OCI-LY7 (cell line): Measurements from ENCODE around the gene MYO1C. TPM values are rescaled to one million over a fixed set of nuclear protein-coding genes. Genes with fewer than 3 reads are reported as not detected.

Source experiments
- BruUV-seq: library from RNA; stranded (reverse); fragments of 400-500 nt; replicated peaks from 2 replicates; lab custom pipeline; 2021; lab: Mats Ljungman, UMichigan
- CTCF ChIA-PET: fragments of 300-600 bp; sonication (Branson Sonifier 250); formaldehyde crosslinking; loops from one replicate; lab custom pipeline; 2022; ENCODE audit warnings: antibody characterized with exemption; ENCODE audit not compliant: unreplicated experiment; lab: Charles Lee
- POLR2A ChIA-PET: fragments of 300-600 bp; sonication (Branson Sonifier 250); formaldehyde crosslinking; loops from one replicate; lab custom pipeline; 2022; ENCODE audit warnings: antibody characterized with exemption; lab: Charles Lee
- DNase-seq: peaks from one replicate; pipeline ENCODE4 v3.0.0-alpha.2; 2015; ENCODE audit warnings: low spot score
- H2AFZ ChIP-seq: fragments of 200-600 bp; sonication (generic), shearing (Covaris generic); 2 replicates; pipeline ENCODE4 v1.6.1; 2014; ENCODE audit warnings: mild to moderate bottlenecking, antibody characterized with exemption, low read length, moderate library complexity
- H3K27ac ChIP-seq: fragments of 200-600 bp; sonication (generic); 2 replicates; pipeline ENCODE4 v1.5.1; 2014; ENCODE audit warnings: mixed run types, low read depth, mild to moderate bottlenecking, moderate library complexity, low read length, inconsistent platforms; ENCODE audit not compliant: poor library complexity, severe bottlenecking
- H3K36me3 ChIP-seq: fragments of 200-600 bp; sonication (generic); 2 replicates; pipeline ENCODE4 v1.6.1; 2014; ENCODE audit warnings: mild to moderate bottlenecking, antibody characterized with exemption, low read length, moderate library complexity, mixed read lengths; ENCODE audit not compliant: insufficient read depth
- H3K4me1 ChIP-seq: fragments of 200-600 bp; sonication (generic); 2 replicates; pipeline ENCODE4 v1.5.1; 2014; ENCODE audit warnings: mild to moderate bottlenecking, low read length; ENCODE audit not compliant: insufficient read depth, poor library complexity, severe bottlenecking
- H3K4me2 ChIP-seq: fragments of 200-600 bp; sonication (generic); 2 replicates; pipeline ENCODE4 v1.6.1; 2014; ENCODE audit warnings: mild to moderate bottlenecking, low read length
- H3K4me3 ChIP-seq: fragments of 200-600 bp; sonication (generic); 2 replicates; pipeline ENCODE4 v1.5.1; 2014; ENCODE audit warnings: mild to moderate bottlenecking, low read depth, low read length; ENCODE audit not compliant: poor library complexity, severe bottlenecking
- H3K79me2 ChIP-seq: fragments of 200-600 bp; sonication (generic); 2 replicates; pipeline ENCODE4 v1.6.1; 2016; ENCODE audit warnings: low read depth, mild to moderate bottlenecking, low read length, moderate library complexity, mixed read lengths; ENCODE audit not compliant: insufficient read depth
- H3K9me2 ChIP-seq: fragments of 200-600 bp; sonication (generic); 2 replicates; pipeline ENCODE4 v1.6.1; 2016; ENCODE audit warnings: mild to moderate bottlenecking, low read length, mixed read lengths; ENCODE audit not compliant: insufficient read depth
- H3K9me3 ChIP-seq: fragments of 200-600 bp; sonication (generic); 2 replicates; pipeline ENCODE4 v1.6.1; 2014; ENCODE audit warnings: mild to moderate bottlenecking, mixed run types, low read length, mixed read lengths
- H4K20me1 ChIP-seq: fragments of 200-600 bp; sonication (generic); 2 replicates; pipeline ENCODE4 v1.6.1; 2014; ENCODE audit warnings: mild to moderate bottlenecking, antibody characterized with exemption, low read length, moderate library complexity, mixed read lengths; ENCODE audit not compliant: insufficient read depth
- EZH2phosphoT487 ChIP-seq: fragments of 200-600 bp; sonication (generic); IDR thresholded peaks from 2 replicates; pipeline ENCODE4 v1.6.1; 2018; ENCODE audit warnings: low read depth, borderline replicate concordance, mild to moderate bottlenecking, mixed run types, antibody characterized with exemption, low read length, moderate library complexity, mixed read lengths
- intact Hi-C: fragments of 100-400 bp; cut with micrococcal nuclease; formaldehyde crosslinking; loops from one replicate; pipeline ENCODE4 v1.10.0; 2022; ENCODE audit not compliant: unreplicated experiment
- total RNA-seq, 2 experiments: library from RNA; depleted of rRNA in 1 of 2; stranded (reverse); fragments of >200 nt in 1 of 2; shearing (Covaris generic) in 1 of 2; gene quantifications; 2 replicates each; pipeline ENCODE4 v1.2.3, GENCODE V29; 2014 to 2022
- TF ChIP-seq, protein P1 (sequence below): fragments of 200-600 bp; sonication (generic); conservative IDR thresholded peaks from 2 replicates; pipeline ENCODE4 v1.5.1; 2014; ENCODE audit warnings: mild to moderate bottlenecking, antibody characterized with exemption, low read length, moderate library complexity, mixed read lengths

The MYO1C gene
- total RNA-seq, 2 experiments from 2014 or later, result 17.2 to 74.4 TPM

DNA sequence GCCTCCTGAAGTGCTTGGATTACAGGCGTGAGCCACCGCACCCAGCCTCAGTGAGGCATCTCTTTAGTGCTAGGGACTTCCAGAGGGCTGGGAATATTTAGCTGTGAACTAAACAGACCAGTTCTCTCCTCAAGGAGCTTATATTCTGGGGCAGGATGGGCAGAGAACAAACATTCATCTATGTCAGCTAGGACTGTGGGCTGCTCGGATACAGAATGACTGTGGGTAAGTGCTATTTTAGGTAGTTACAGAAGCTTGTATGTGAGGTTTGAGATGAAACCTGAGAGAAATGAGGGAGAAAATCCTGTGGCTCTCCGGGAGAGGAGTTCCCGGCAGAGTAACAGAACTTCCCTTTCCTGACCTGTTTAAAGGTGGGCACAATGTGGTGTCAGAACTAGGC is 30.1 kb upstream of the MYO1C start:
- ChIA-PET CTCF (interaction anchor here (0.6 kb wide), 1 partner anchor 9 kb away, joined by 3 read pairs; no protein-coding TSS in a partner anchor), POLR2A (interaction anchor here (0.7 kb wide), 1 partner anchor 14 kb away, joined by 3 read pairs; no protein-coding TSS in a partner anchor)
- Histone ChIP-seq H3K4me3 (no peak overlapping the region), H3K9me3 (no peaks in the 10 kb centered on the region), H2AFZ (no peak overlapping the region), H3K36me3 (peaks cover 24% of the 10 kb centered on the region), H3K9me2 (no peaks in the 10 kb centered on the region), H3K27ac (no peak overlapping the region), H4K20me1 (no peaks in the 10 kb centered on the region), H3K79me2 (peaks cover 4% of the 10 kb centered on the region; the same call in 1 of the 2 replicates), H3K4me2 (no peak overlapping the region), H3K4me1 (peaks cover 9% of the 10 kb centered on the region)
- no TSS peak for BruUV-seq
- intact Hi-C loops, result no loop called here
- TF ChIP-seq, protein P1, sequence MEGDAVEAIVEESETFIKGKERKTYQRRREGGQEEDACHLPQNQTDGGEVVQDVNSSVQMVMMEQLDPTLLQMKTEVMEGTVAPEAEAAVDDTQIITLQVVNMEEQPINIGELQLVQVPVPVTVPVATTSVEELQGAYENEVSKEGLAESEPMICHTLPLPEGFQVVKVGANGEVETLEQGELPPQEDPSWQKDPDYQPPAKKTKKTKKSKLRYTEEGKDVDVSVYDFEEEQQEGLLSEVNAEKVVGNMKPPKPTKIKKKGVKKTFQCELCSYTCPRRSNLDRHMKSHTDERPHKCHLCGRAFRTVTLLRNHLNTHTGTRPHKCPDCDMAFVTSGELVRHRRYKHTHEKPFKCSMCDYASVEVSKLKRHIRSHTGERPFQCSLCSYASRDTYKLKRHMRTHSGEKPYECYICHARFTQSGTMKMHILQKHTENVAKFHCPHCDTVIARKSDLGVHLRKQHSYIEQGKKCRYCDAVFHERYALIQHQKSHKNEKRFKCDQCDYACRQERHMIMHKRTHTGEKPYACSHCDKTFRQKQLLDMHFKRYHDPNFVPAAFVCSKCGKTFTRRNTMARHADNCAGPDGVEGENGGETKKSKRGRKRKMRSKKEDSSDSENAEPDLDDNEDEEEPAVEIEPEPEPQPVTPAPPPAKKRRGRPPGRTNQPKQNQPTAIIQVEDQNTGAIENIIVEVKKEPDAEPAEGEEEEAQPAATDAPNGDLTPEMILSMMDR, result no peak
- TF ChIP-seq EZH2phosphoT487, result no peak
- no peak for DNase-seq

DNA sequence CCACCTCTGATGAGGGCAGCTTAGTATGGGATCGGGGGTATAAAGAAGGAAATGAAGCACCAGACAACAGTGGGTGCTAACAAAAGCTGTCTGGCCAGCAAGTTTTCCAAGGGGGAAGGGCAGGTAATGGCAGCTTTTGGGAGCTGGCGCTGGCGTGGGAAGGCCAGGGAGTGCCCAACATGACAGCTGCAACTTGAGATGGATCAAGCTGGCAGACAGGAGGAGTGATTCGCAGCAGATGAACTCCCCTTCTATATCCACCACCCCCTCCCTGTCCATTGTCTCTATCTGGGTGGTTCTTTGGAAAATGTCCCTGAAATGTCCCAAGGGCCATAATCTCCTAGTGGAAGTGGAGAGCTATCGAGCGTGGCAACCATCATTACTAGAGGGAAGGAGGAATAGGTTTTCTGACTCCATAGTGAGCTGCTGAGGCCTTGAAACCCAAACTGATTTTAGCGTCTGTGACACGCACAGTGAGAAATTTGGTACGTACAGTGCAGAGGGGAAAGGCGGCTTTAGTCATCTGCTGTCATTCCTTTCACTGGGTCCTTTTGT is 28.7 kb upstream of the MYO1C start:
- intact Hi-C loops, result no loop called here
- POLR2A ChIA-PET, result no interaction called here
- peaks cover 16% of the 10 kb centered on the region; the same call in 1 of the 2 replicates for H3K36me3 ChIP-seq
- no peak overlapping the region for H2AFZ ChIP-seq
- H3K4me1 ChIP-seq, result peaks cover 11% of the 10 kb centered on the region
- CTCF ChIA-PET, result no interaction called here
- no peak overlapping the region for H3K27ac ChIP-seq
- no peak overlapping the region for H3K4me3 ChIP-seq
- BruUV-seq, result no TSS peak
- no peaks in the 10 kb centered on the region for H4K20me1 ChIP-seq
- peaks cover 11% of the 10 kb centered on the region; the same call in 1 of the 2 replicates for H3K79me2 ChIP-seq
- H3K4me2 ChIP-seq, result no peak overlapping the region
- H3K9me2 ChIP-seq, result no peaks in the 10 kb centered on the region
- no peaks in the 10 kb centered on the region for H3K9me3 ChIP-seq
- TF ChIP-seq, protein P1, result no peak
- no peak for TF ChIP-seq EZH2phosphoT487
- DNase-seq, result no peak

DNA sequence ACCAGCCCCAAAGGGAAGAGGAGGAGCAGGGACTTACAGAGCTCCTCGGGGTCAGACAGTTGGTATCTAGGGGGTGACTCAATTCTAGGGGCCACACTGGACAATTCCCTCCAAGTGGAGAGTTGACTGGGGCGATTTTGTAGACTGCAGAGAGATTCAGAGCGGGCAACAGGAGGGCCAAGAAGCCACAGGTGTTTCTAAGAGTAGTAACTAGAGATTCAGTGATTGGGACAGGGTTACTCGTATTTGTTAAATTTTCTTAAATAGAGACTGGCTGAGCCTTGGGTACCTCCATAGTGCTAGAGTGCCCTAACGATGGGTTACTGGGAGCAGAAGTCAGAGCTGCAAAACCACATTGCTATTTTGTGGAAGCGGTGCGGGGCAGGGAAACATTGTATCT is 27.2 kb upstream of the MYO1C start:
- intact Hi-C loops, result loop anchor here (5.0 kb wide), 2 partner anchors 108 to 242 kb away; partner anchors contain the start of genes SLC43A2 and TRARG1
- BruUV-seq, result no TSS peak
- no peak overlapping the region for H2AFZ ChIP-seq
- H3K4me2 ChIP-seq, result no peak overlapping the region
- H4K20me1 ChIP-seq, result no peaks in the 10 kb centered on the region
- H3K27ac ChIP-seq, result no peak overlapping the region
- H3K4me1 ChIP-seq, result peaks cover 17% of the 10 kb centered on the region
- no peaks in the 10 kb centered on the region for H3K9me3 ChIP-seq
- POLR2A ChIA-PET, result interaction anchor here (0.6 kb wide), 1 partner anchor 354 kb away, joined by 5 read pairs; no protein-coding TSS in a partner anchor
- TF ChIP-seq, protein P1, result no peak
- TF ChIP-seq EZH2phosphoT487, result no peak
- peaks cover 16% of the 10 kb centered on the region; the same call in 1 of the 2 replicates for H3K79me2 ChIP-seq
- no peaks in the 10 kb centered on the region for H3K9me2 ChIP-seq
- no peak for DNase-seq
- CTCF ChIA-PET, result no interaction called here
- peaks cover 13% of the 10 kb centered on the region; the same call in 1 of the 2 replicates for H3K36me3 ChIP-seq
- no peak overlapping the region for H3K4me3 ChIP-seq
